Fibroblast of upper back skin (primary cell): ENCODE results near the gene IFT172.
A peak's percentile ranks its signal among the peaks of the same experiment; 100 is the strongest.
"Not testable (repeated sequence)": the region's sequence is repeated elsewhere in the genome, so short reads cannot be mapped to it uniquely, and the experiment has no call there.

ENCODE experiments used
- DNase-seq: peaks from one replicate; pipeline ENCODE4 v3.0.0-alpha.2; 2013

The IFT172 gene, protein sequence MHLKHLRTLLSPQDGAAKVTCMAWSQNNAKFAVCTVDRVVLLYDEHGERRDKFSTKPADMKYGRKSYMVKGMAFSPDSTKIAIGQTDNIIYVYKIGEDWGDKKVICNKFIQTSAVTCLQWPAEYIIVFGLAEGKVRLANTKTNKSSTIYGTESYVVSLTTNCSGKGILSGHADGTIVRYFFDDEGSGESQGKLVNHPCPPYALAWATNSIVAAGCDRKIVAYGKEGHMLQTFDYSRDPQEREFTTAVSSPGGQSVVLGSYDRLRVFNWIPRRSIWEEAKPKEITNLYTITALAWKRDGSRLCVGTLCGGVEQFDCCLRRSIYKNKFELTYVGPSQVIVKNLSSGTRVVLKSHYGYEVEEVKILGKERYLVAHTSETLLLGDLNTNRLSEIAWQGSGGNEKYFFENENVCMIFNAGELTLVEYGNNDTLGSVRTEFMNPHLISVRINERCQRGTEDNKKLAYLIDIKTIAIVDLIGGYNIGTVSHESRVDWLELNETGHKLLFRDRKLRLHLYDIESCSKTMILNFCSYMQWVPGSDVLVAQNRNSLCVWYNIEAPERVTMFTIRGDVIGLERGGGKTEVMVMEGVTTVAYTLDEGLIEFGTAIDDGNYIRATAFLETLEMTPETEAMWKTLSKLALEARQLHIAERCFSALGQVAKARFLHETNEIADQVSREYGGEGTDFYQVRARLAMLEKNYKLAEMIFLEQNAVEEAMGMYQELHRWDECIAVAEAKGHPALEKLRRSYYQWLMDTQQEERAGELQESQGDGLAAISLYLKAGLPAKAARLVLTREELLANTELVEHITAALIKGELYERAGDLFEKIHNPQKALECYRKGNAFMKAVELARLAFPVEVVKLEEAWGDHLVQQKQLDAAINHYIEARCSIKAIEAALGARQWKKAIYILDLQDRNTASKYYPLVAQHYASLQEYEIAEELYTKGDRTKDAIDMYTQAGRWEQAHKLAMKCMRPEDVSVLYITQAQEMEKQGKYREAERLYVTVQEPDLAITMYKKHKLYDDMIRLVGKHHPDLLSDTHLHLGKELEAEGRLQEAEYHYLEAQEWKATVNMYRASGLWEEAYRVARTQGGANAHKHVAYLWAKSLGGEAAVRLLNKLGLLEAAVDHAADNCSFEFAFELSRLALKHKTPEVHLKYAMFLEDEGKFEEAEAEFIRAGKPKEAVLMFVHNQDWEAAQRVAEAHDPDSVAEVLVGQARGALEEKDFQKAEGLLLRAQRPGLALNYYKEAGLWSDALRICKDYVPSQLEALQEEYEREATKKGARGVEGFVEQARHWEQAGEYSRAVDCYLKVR (N-terminal part only)

DNA sequence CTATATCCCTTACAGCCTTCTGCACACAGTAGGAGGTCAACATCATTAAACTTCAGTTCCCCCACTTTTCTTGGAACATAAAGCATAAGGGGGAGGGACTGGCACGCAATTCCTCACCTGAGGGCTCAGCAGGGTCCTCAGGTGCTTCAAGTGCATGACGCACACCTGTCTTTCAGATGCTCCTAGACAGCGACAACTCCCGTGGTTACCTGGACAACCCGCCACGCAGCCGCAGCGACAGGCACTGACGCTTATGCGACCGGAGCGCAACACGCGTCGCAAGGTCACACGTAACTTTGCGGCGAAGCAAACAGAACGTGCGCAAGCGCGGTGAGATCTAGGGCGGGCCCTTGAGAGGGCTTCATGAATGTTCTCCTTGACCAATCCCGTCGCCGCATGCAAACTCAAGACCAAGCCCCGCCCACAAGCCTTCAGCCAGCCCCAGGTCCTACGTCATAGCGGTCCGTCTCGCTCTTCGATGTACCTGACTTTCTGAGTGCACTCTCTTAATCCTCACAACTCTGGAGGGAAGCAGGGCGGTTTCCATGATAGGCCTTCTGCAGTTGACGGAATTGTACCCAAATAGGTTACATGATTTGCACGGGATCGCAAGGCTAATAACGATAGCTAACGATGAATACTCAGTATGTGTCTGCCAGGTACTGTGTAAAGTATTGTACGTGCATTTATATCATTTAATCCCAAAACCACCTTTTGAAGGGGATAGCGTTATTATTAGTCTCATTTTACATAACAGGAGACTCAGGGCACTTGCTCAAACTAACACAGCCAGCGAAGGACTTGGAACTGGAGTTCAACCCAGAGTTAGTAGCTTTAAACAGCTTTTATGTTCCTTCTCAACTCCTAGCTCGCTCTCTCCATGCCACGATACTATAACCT lies at the start of gene IFT172:
Gene IFT172, minus strand, starts transcription at position 246 of the 900 bp plus-strand sequence. Its CDS starts 90 bp downstream, at position 156.
- DNase-seq = peak; percentile 97

DNA sequence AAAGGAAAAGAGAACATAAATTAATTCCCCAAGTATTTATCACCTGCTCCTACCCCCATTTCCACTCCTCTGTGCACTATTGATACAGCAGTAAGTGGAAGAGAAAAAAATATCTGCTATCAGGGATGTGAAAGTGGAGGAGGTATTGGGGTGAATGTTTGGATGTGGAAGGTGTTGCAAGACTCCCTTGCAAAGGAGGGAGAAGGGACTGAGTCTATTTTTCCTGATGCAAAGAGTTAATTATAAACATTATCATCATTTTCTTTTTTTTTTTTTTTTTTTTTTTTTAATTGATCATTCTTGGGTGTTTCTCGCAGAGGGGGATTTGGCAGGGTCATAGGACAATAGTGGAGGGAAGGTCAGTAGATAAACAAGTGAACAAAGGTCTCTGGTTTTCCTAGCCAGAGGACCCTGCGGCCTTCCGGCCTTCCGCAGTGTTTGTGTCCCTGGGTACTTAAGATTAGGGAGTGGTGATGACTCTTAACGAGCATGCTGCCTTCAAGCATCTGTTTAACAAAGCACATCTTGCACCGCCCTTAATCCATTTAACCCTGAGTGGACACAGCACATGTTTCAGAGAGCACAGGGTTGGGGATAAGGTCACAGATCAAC lies 49.4 kb upstream of the IFT172 start:
- not testable (repeated sequence) for DNase-seq

DNA sequence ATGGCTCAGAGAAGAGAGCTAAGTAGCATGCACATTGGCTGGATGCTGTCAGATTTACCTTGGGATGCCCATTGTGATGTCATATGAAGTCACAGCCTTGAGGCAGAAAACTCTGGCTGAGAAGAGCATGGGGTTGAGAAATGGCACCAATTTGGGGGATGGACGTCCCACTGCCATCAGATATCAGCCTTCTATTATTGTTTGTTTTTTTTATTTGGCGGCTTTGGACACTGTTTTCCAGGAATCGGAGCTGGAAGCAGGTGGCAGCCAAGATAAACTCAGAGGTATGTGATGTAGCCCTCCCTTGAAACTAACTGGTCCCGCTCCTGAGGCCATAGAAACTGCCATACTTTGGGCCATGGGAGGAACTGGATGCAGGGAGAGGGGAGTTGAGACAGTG lies 47.7 kb upstream of the IFT172 start:
- no peak for DNase-seq

DNA sequence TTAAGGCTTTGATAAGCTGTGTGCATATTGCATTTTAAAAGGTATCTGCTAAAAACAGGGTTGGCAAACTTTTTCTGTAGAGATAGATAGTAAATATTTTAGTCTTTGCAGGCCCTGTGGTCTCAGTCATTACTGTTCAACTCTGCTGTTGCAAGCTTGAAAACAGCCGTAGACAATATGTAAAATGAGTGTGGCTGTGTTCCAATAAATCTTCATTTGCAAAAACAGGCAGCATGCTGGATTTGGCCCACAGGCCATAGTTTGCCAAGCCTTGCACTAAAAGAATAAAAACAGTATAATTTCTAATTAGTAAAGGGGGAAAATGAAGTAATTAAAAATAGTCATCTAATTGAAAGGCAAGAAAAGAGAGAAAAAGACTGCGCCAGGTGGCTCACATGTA lies 42.4 kb upstream of the IFT172 start:
- DNase-seq = no peak

DNA sequence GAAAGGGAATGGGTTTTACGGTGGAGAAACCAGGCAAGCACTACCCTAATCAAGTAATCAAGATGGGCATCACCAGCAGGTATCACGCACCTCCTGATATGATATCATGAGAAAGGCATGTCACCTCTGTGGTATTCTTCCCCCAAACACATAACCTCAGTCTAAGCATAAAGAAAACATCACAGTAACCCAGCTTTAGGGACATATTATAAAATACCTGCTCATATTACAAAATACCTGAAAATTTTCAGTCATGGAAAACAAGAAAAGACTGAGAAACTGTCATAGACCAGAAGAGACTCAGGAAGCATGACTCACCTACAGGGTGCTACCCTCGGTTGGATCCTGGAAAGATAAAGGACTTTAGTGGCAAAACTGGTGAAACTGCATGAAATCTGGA lies 37.6 kb upstream of the IFT172 start:
- DNase-seq = no peak

DNA sequence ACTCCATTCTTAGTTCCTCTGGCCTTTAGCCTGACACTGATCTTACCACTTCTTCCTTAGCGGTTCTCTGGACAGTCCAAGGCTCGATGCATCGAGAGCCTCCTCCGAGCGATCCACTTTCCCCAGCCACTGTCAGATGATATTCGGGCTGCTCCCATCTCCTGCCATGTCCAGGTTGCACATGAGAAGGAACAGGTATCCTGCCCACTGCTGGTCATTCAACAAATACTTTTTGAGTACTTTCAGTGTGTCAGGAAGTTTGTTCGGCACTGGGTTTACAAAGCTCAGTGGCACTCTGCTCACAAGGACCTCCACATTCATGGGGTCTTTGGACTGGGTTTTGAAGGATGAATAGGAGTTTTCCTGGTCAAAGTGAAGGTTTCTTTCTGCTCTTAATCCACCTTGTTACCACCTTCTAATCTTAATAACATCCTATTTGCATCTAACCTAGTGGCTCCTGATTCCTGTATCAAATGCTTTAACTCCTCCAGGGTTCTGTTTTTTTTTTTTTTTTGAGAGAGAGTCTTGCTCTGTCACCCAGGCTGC lies 32.9 kb upstream of the IFT172 start:
- no peak for DNase-seq

DNA sequence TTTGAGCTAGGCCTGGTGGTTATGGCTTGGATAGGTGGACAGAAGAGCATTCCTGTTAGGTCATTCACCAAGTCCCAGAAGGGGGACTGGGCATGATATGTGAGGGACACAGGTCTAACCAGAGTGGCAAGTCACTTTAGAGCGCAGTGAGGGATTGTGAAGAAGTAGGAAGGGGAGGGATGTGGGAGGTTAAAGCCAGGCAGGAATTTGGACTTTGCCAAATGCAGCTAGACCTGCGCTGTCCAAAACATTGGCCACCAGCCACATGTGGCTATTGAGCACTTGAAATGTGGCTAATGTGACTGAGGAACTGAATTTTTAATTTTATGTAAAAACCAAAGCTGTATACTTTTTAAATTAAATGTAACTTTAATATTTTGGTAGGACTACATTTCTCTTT lies 30.8 kb upstream of the IFT172 start:
- no peak for DNase-seq

DNA sequence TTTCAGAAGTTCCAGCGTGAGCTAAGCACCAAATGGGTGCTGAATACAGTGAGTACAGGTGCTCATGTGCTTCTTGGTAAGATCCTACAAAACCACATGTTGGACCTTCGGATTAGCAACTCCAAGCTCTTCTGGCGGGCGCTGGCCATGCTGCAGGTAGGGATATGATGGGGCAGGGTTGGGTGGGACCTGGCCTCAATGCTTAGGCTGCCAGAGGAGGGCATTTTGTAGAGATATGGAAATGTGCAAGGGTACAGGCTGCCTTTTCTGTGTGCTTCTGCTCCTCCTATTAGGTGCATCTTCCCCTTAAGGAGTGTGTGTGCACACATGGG lies 29.2 kb upstream of the IFT172 start:
- no peak for DNase-seq

DNA sequence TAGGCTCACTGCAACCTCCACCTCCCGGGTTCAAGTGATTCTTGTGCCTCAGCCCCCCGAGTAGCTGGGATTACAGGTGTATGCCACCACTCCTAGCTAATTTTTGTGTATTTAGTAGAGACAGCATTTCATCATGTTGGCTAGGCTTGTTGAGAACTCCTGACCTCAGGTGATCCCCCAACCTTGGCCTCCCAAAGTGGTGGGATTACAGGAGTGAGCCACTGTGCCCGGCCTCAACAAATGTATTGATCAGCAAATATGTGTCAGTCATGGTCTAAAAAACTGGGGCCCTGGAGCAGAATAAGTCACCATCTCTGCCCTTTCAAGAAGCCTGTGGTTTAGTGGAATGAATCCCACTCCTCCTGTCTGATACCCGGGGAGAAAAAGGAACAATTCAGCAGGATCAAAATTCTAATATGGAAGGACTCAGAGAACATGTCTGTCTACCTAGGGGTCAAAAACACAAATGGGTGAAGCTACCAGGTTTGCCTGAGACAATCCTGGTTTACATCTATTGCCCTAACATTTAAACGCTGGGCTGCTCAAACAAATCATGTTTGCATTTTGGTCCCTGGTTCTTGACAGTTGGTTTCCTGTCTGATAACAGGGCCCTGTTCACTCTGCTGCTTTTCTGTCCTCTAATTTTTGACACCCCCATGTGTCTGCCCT lies 28.7 kb upstream of the IFT172 start:
- no peak for DNase-seq

DNA sequence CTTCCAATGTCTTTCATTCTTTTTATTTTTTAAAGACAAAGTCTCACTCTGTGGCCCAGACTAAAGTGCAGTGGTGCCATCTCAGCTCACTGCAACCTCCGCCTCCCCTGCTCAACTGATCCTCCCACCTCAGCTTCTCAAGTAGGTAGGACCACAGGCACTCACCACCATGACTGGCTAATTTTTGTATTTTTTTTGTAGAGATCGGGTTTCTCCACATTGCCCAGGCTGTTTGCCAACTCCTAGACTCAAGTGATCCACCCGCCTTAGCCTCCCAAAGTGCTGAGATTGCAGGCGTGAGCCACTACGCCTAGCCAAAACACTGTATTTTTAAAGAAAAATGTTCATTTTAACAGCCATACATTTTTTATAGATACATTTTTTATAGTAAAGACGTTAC lies 19.8 kb upstream of the IFT172 start:
- DNase-seq = peak; percentile 31

DNA sequence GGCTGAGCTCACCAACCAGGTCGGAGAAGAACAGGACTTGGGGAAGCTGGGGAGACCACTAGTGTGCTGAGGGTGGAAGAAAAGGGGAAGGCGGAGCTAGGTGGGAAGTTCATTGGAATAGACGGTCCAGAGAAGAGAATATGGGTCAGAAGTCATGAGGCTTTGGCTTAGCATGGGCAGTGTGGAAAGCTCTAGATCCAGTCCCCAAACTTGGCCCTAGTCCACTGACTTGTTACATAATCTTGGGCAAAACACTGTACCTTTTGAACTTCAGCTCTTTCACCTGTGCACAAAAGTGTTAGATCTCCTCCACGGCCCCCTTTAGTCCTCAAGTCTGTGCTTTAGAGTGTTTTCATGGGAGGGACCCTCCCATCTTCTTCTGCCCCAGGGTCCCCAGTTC lies 17.8 kb upstream of the IFT172 start:
- DNase-seq = no peak

DNA sequence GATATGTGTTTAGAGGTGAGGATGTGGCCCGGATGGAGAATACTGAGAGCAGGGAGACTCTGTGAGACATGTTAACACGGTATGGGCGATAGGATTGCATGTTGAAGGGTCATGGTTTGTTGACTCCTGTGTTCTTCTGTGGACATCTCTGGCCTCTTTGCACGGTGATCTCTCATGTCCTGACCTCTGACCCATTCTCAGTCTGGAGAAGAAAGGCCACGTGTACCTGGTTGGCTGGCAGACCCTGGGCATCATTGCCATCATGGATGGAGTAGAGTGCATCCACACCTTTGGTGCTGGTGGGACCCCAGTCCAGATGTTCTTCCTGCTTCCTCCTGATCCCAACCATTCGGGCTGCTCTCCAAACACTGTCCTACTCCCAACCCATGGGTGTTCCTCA lies 17.0 kb upstream of the IFT172 start:
- no peak for DNase-seq

DNA sequence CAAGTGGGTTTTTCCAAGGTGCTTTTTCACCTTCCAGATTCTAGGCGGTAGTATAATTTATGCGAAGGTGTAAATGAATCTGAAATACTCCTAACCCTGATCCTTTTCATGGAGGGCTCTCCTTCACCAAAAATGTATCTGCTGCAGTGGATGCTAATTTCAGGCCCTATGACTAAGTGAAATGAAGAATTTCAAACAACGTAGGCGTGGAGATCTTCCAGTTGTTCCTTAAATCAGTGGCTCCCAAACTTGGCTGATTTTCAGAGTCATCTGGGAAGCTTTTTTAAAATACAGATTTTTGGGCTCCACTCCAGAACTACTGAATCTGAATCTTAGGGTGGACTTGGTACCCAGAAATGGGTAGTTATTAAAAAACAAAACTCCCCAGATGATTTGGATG lies 12.6 kb upstream of the IFT172 start:
- no peak for DNase-seq

DNA sequence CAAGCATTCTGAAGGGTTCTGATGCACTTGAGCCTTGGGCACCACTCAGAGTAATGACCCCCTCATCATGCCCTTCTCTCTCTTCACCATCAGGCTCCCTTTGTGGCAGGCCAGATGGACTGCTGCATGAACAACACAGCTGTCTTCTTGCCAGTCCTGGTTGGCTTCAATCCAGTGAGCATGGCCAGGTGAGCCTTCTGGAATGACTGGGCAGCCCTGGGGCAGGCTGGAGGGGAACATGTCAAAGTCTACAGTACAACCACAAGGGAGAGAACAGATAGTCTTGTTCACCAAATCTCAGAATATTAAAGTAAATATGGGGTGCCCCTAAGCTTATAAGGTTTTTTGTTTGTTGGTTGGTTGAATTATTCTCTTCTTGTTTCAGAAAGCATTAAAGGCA lies 11.5 kb upstream of the IFT172 start:
- DNase-seq = no peak

DNA sequence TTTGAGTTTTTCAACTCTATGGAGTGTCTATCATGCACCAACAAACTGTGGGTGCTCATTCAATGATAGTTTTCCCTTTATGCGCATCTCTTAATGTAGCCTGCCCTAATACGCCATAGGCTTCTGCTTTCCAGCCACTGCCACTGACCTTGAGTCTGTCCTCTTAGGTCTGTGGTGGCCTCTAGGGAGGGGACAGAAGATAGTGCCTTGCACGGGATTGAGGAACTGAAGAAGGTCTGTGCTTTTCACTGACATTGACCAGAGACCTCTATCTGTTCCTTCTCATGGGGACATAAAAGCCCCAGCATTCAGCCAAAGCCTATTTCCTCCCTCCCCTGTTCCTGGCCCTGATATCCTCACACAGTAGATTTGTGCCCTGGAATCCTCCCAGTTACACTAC lies 9.4 kb upstream of the IFT172 start:
- no peak for DNase-seq

DNA sequence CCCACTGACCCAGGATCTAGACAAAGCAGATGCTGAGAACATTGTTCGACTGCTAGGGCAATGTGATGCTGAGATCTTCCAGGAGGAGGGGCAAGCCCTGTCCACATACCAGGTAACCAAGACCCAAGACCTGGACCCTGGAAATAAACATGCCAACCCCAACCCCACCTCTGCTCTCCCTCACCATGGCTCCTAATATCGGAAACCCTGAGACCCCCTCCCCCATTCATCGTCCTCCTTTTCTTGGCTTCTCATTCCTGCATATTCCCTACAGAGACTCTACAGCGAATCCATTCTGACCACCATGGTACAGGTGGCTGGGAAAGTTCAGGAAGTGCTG lies 7.7 kb upstream of the IFT172 start:
- DNase-seq = no peak

DNA sequence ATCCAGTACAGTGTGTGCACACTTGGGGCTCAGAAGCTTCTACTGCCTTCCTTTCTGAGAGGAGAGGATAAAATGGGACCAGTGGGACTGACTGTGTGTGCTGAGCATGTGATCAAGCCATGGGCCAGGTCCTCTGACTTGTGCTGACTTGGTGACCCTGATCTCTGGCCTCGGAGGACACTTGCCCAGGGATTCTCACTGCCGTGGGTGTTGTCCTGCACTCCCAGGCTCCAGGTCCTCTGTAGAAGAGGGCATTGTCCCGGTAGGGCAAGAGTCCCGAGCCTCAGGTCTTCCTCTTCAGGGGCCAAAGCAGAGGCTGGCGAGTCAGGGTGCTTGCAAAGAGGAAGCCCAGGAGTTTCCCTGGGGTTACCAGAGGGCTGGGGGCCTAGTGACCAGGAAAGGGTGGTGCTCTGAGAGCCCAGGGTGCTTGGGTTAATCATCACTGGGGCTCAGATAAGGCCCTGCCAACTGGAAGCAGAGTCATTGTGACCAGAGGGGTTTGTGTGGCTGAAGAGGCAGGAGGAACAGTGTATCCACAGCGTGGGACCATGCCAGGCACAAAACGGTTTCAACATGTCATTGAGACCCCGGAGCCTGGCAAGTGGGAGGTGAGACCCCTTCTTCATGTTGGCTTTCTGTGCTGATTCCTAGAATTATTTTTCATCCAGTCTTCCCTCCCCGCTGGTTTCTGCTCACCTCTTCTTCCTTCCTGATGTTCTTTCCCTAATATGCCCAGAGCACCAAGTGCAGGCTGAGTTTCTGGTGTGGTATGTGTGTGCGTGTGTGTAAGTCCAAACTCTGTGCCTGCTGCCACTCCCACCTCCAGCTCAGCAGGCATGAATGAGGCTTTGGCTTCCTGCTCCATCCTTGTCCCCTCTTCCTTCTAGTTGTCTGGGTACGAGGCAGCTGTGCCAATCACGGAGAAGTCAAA lies 7.1 kb upstream of the IFT172 start, which contains the start of gene GCKR:
Gene GCKR, plus strand, starts transcription at position 483 of the 931 bp plus-strand sequence. Its CDS starts 66 bp downstream, at position 549.
- peak; percentile 7 for DNase-seq

DNA sequence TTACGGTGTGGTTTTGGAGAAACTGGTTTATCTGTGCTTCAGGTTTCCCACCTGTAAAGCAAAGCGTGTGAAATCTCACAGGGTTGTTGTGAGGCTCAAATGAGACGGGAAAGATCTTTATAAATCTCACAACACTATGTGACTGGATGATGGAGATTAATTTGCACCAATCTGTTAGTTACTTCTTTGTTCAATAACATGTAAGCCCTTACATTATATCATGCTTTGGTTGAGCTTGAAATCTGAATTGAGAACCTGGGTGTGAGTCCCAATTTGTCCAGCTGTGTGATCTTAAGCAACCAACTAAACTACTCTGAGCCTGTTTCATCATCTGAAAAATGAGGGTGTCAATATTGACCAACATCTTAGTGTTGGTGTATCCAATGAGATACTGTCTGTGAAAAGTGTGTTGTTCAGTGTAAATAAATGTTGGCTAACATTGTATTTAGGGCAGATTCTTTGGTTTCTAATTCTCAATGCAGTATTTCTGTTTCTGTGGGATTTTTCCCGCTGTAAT lies 6.4 kb upstream of the IFT172 start:
- no peak for DNase-seq

DNA sequence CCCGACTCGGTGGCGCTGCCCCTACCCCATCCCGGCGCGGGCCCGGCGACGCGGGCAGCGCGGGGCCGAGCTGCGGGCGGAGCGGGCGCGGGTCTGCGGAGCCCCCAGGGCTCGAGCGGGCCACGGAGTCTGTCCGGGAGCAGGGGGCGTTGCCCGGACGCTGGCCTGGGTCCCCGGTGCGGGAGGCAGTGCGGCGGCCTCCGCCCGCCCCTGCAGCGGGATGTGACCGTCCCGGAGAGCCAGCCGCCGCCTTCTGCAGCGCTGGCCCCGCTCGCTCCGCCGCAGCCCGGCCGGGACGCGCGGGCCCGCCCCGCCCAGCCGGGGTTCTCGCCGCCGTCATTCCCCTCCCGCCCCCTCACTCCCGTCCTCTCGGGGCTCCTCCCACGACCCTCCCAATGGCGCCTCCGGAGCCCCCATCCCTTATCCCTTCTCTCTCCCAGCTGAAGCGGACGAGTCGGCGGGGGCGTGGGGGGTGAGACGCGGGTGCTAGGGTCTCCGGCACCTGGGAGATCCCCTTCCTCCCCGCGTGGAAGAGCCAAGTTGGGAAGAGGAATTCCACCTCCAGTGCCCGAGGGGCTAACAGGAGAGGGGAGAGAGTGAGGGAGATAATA lies 5.5 kb upstream of the IFT172 start, which contains the start of gene FNDC4:
Gene FNDC4, minus strand, starts transcription at position 257 of the 611 bp plus-strand sequence. CDS start 521 bp downstream, outside the sequence.
- peak; percentile 5 for DNase-seq
